Measurements from ENCODE around the gene SRMS.

DNA sequence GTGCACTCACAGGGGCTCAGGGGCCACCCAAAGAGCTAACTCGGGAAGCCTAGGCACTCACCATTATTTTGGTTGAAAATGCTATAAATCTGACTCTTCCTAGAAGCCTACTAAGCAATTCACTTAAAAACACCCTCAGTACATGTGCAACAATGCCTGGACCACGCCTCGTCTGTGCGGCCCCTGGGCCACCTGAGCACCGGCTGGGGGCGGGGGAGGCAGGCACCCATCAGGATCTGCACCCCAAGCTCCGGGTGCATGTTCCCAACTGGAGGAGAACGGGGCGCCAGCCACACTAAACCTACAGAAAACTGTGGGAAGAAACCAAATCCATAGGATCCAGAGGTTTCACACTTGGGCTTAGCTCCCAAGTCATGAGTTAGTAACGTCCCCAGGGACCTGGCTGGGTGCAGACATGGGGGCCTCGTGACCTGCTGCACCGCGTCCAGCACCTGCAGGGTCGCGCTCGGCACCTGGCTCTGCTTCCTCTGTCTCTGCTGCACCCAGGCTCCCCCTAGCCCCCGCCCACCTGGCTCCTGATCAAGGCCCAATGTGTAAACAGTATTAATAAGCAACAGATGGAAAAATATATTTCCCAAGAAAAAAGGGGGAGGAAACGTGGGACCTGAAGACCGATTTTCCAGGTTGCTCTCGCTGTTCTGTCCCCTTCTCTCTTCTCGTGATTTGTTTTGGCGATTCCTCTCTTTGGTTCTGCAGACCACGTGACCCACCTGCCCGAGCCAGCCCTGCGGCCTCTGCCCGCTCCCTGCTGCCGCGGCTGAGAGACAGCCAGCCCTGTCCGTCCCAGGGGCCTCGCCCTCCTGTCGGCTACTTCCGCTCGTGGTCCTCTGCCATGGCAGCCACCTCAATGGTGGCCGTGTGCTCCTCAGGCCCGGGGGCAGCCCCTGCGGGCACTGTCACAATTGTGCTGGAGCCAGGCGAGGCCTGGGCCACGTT lies 42.0 kb upstream of the SRMS start:
- TF ChIP-seq, protein P1, sequence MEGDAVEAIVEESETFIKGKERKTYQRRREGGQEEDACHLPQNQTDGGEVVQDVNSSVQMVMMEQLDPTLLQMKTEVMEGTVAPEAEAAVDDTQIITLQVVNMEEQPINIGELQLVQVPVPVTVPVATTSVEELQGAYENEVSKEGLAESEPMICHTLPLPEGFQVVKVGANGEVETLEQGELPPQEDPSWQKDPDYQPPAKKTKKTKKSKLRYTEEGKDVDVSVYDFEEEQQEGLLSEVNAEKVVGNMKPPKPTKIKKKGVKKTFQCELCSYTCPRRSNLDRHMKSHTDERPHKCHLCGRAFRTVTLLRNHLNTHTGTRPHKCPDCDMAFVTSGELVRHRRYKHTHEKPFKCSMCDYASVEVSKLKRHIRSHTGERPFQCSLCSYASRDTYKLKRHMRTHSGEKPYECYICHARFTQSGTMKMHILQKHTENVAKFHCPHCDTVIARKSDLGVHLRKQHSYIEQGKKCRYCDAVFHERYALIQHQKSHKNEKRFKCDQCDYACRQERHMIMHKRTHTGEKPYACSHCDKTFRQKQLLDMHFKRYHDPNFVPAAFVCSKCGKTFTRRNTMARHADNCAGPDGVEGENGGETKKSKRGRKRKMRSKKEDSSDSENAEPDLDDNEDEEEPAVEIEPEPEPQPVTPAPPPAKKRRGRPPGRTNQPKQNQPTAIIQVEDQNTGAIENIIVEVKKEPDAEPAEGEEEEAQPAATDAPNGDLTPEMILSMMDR (IDR thresholded peaks at IDR 0.05 in 4 of 5, conservative IDR thresholded peaks at IDR 0.05 in 1 of 5), result no peak
- TF ChIP-seq POLR2A (IDR thresholded peaks at IDR 0.05), result no peak

Measured in gastrocnemius medialis (tissue), 4 donors.